Keratinocyte (primary cell): ENCODE measurements around the gene SCLY. TPM values are rescaled to one million over a fixed set of nuclear protein-coding genes. Genes with fewer than 3 reads are reported as not detected.

ENCODE experiments used
- DNase-seq: peaks from one replicate; pipeline ENCODE4 v3.0.0-alpha.2; 2011; ENCODE audit warnings: low read depth, missing footprints, low spot score
- FAIRE-seq: peaks from 2 replicates; lab custom pipeline; 2011; peaks lifted over from hg19 to GRCh38; lab: Jason Lieb, UNC
- H2AFZ ChIP-seq: 2 replicates; pipeline ENCODE4 v1.6.0; 2012; ENCODE audit warnings: low read length, control low read depth, inconsistent platforms; ENCODE audit not compliant: control insufficient read depth
- H3K27ac ChIP-seq: 2 replicates; pipeline ENCODE4 v1.5.1; 2011; ENCODE audit warnings: low read length; ENCODE audit not compliant: control insufficient read depth, insufficient read depth
- H3K27me3 ChIP-seq: 3 replicates; pipeline ENCODE4 v1.6.0; 2011; ENCODE audit warnings: low read length; ENCODE audit not compliant: control insufficient read depth, insufficient read depth; ENCODE audit errors: extremely low read depth
- H3K36me3 ChIP-seq, 2 experiments: 2 replicates in 1 of 2; 3 replicates in 1 of 2; pipeline ENCODE4 v1.5.1; 2011; ENCODE audit warnings: low read length in 2 of 2, mild to moderate bottlenecking in 1 of 2; ENCODE audit not compliant: control insufficient read depth in 2 of 2, insufficient read depth in 2 of 2; ENCODE audit errors: extremely low read depth in 1 of 2
- H3K4me1 ChIP-seq: 3 replicates; pipeline ENCODE4 v1.5.1; 2011; ENCODE audit warnings: low read length; ENCODE audit not compliant: control insufficient read depth, insufficient read depth; ENCODE audit errors: extremely low read depth
- H3K4me2 ChIP-seq: 3 replicates; pipeline ENCODE4 v1.6.0; 2011; ENCODE audit warnings: low read depth, low read length; ENCODE audit not compliant: control insufficient read depth, insufficient read depth; ENCODE audit errors: extremely low read depth
- H3K4me3 ChIP-seq, 3 experiments: fragments of 200-600 bp in 1 of 3; sonication (generic) in 1 of 3; 2 replicates in 2 of 3; 3 replicates in 1 of 3; pipeline ENCODE4 v1.5.1; 2011 to 2016; ENCODE audit warnings: low read length in 3 of 3, mild to moderate bottlenecking in 3 of 3, control low read depth in 2 of 3, inconsistent platforms in 1 of 3, low read depth in 1 of 3, mixed read lengths in 1 of 3, mixed run types in 1 of 3, moderate library complexity in 1 of 3; ENCODE audit not compliant: control insufficient read depth in 2 of 3, insufficient read depth in 2 of 3; ENCODE audit errors: extremely low read depth in 1 of 3
- H3K79me2 ChIP-seq: 2 replicates; pipeline ENCODE4 v1.6.0; 2012; ENCODE audit warnings: low read length; ENCODE audit not compliant: control insufficient read depth, insufficient read depth
- H3K9ac ChIP-seq: 3 replicates; pipeline ENCODE4 v1.6.0; 2011; ENCODE audit warnings: low read length; ENCODE audit not compliant: control insufficient read depth, insufficient read depth; ENCODE audit errors: extremely low read depth
- H3K9me1 ChIP-seq: 3 replicates; pipeline ENCODE4 v1.6.0; 2011; ENCODE audit warnings: low read length; ENCODE audit not compliant: control insufficient read depth, insufficient read depth; ENCODE audit errors: extremely low read depth
- H3K9me3 ChIP-seq: 2 replicates; pipeline ENCODE4 v1.5.1; 2012; ENCODE audit warnings: low read depth, low read length; ENCODE audit not compliant: control insufficient read depth
- H4K20me1 ChIP-seq: 3 replicates; pipeline ENCODE4 v1.6.0; 2011; ENCODE audit warnings: low read length; ENCODE audit not compliant: control insufficient read depth, insufficient read depth; ENCODE audit errors: extremely low read depth
- EZH2 ChIP-seq: IDR thresholded peaks from one replicate; pipeline ENCODE4 v1.6.1; 2012; ENCODE audit warnings: inconsistent platforms, mild to moderate bottlenecking, low read length, moderate library complexity
- dilution Hi-C: fragments of 300-500 bp; cut with MboI; formaldehyde crosslinking; loops from one replicate; pipeline ENCODE4 v1.7.0; 2020; ENCODE audit warnings: low sequenced_read_pairs; ENCODE audit not compliant: extremely low pct_ligation_motif_present
- polyA plus RNA-seq, 5 experiments: library from polyadenylated mRNA; depleted of rRNA in 3 of 5; stranded (reverse) in 3 of 5; stranded (forward) in 1 of 5; unstranded in 1 of 5; fragments of >200 nt; gene quantifications; 1 replicate in 1 of 5; 2 replicates in 3 of 5; 3 replicates in 1 of 5; pipeline versions ENCODE4 v1.2.1 to v1.2.3, GENCODE V29; 2011 to 2012; ENCODE audit warnings: missing spikeins in 2 of 5, low read depth in 1 of 5, low replicate concordance in 1 of 5
- TF ChIP-seq, protein P1 (sequence below), 3 experiments: IDR thresholded peaks in 1 of 3; conservative IDR thresholded peaks in 1 of 3; optimal IDR thresholded peaks in 1 of 3; 2 replicates in 2 of 3; 3 replicates in 1 of 3; pipeline versions ENCODE3 to v1.5.1; 2011; ENCODE audit warnings: low read length in 3 of 3, mild to moderate bottlenecking in 3 of 3, moderate library complexity in 2 of 3, control low read depth in 1 of 3, inconsistent platforms in 1 of 3; ENCODE audit not compliant: insufficient read depth in 2 of 3; ENCODE audit errors: extremely low read depth in 1 of 3

The SCLY gene
- polyA plus RNA-seq, 1 donor (not counting 4 experiments of a cell fraction or from before 2014, with no cell fraction given): 11.8 TPM

DNA sequence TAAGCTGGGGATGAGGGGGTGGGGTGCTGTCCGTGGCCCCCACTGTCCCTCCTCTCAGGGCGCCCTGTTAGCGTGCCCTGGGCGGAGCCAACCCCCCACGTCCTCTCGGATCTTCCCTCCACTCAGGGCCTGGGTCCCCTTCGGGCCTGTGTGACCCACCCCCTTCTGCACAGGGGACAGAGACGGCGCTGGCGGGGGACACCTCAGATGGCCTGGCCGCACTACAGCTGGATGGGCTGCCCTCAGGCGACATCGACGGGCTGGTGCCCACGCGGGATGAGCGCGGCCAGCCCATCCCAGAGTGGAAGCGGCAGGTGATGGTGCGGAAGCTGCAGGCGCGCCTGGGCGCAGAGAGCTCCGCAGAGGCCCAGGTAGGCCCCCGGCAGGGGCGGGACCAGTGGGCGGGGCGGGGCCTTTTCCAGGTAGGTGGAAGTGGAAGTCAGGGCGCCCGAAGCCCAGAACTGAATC, 67.8 kb downstream of the SCLY start:
- no peak overlapping the region for H3K4me3 ChIP-seq
- H3K4me2 ChIP-seq: peak overlapping the region; percentile 27
- H3K27me3 ChIP-seq: peaks cover 5% of the 10 kb centered on the region
- no peaks in the 10 kb centered on the region for H3K79me2 ChIP-seq
- FAIRE-seq (no peak), DNase-seq (no peak)
- no peaks in the 10 kb centered on the region for H3K9me1 ChIP-seq
- H3K9me3 ChIP-seq: no peaks in the 10 kb centered on the region
- TF ChIP-seq EZH2: no peak
- TF ChIP-seq, protein P1, sequence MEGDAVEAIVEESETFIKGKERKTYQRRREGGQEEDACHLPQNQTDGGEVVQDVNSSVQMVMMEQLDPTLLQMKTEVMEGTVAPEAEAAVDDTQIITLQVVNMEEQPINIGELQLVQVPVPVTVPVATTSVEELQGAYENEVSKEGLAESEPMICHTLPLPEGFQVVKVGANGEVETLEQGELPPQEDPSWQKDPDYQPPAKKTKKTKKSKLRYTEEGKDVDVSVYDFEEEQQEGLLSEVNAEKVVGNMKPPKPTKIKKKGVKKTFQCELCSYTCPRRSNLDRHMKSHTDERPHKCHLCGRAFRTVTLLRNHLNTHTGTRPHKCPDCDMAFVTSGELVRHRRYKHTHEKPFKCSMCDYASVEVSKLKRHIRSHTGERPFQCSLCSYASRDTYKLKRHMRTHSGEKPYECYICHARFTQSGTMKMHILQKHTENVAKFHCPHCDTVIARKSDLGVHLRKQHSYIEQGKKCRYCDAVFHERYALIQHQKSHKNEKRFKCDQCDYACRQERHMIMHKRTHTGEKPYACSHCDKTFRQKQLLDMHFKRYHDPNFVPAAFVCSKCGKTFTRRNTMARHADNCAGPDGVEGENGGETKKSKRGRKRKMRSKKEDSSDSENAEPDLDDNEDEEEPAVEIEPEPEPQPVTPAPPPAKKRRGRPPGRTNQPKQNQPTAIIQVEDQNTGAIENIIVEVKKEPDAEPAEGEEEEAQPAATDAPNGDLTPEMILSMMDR (optimal IDR thresholded peaks at IDR 0.05 in 1 of 3, IDR thresholded peaks at IDR 0.05 in 1 of 3, conservative IDR thresholded peaks at IDR 0.05 in 1 of 3; ENCODE audit: extremely low read depth in 1 of 3, insufficient read depth in 2 of 3, low read length in 3 of 3): no peak
- no peak overlapping the region for H3K9ac ChIP-seq
- no peaks in the 10 kb centered on the region for H3K4me1 ChIP-seq
- no peaks in the 10 kb centered on the region for H3K36me3 ChIP-seq
- H4K20me1 ChIP-seq: no peaks in the 10 kb centered on the region
- dilution Hi-C loops: no loop called here
- no peak overlapping the region for H3K27ac ChIP-seq
- H2AFZ ChIP-seq: no peak overlapping the region

GRCh38 chr2:238129166-238130010, 68.6 kb downstream of the SCLY start:
- Histone ChIP-seq H3K27ac (no peak overlapping the region), H3K9me1 (no peaks in the 10 kb centered on the region), H3K36me3 (no peaks in the 10 kb centered on the region), H3K79me2 (no peaks in the 10 kb centered on the region), H3K4me3 (no peak overlapping the region), H4K20me1 (no peaks in the 10 kb centered on the region), H3K4me2 (peak overlapping the region; percentile 16), H3K9me3 (no peaks in the 10 kb centered on the region), H3K27me3 (peaks cover 5% of the 10 kb centered on the region), H2AFZ (no peak overlapping the region), H3K9ac (no peak overlapping the region), H3K4me1 (no peaks in the 10 kb centered on the region)
- dilution Hi-C loops: no loop called here
- no peak for DNase-seq
- no peak for FAIRE-seq
- TF ChIP-seq, protein P1 (optimal IDR thresholded peaks at IDR 0.05 in 1 of 3, IDR thresholded peaks at IDR 0.05 in 1 of 3, conservative IDR thresholded peaks at IDR 0.05 in 1 of 3; ENCODE audit: extremely low read depth in 1 of 3, insufficient read depth in 2 of 3, low read length in 3 of 3): no peak
- TF ChIP-seq EZH2: no peak
